DOHH2 (cell line): Measurements from ENCODE around the gene CYP2D6.
"Not testable (repeated sequence)": the region's sequence is repeated elsewhere in the genome, so short reads cannot be mapped to it uniquely, and the experiment has no call there.

ENCODE experiments used
- H3F3A ChIP-seq: fragments of 200-600 bp; sonication (generic), shearing (Covaris generic); 2 replicates; pipeline ENCODE4 v1.6.0; 2016; ENCODE audit warnings: antibody characterized with exemption, mild to moderate bottlenecking; ENCODE audit not compliant: control insufficient read depth, insufficient read depth
- H3K27ac ChIP-seq: fragments of 200-600 bp; sonication (generic); 2 replicates; pipeline ENCODE4 v1.5.1; 2014; ENCODE audit warnings: low read depth, mild to moderate bottlenecking, low read length, moderate library complexity
- H3K27me3 ChIP-seq: fragments of 200-600 bp; sonication (generic); 2 replicates; pipeline ENCODE4 v1.6.1; 2014; ENCODE audit warnings: mild to moderate bottlenecking, low read length, mixed read lengths; ENCODE audit not compliant: control insufficient read depth
- H3K36me3 ChIP-seq: fragments of 200-600 bp; sonication (generic); 2 replicates; pipeline ENCODE4 v1.6.1; 2014; ENCODE audit warnings: mild to moderate bottlenecking, low read length, moderate library complexity, mixed read lengths; ENCODE audit not compliant: control insufficient read depth
- H3K4me1 ChIP-seq: fragments of 200-600 bp; sonication (generic); 2 replicates; pipeline ENCODE4 v1.6.1; 2014; ENCODE audit warnings: mild to moderate bottlenecking, low read length, mixed read lengths; ENCODE audit not compliant: control insufficient read depth
- H3K4me2 ChIP-seq: fragments of 200-600 bp; sonication (generic); 2 replicates; pipeline ENCODE4 v1.6.0; 2014; ENCODE audit warnings: mild to moderate bottlenecking, low read length, moderate library complexity
- H3K4me3 ChIP-seq: fragments of 200-600 bp; sonication (generic); 2 replicates; pipeline ENCODE4 v1.5.1; 2014; ENCODE audit warnings: mild to moderate bottlenecking, low read length, mixed read lengths
- H3K79me2 ChIP-seq: fragments of 200-600 bp; sonication (generic); 2 replicates; pipeline ENCODE4 v1.6.1; 2014; ENCODE audit warnings: mild to moderate bottlenecking, low read length, mixed read lengths; ENCODE audit not compliant: control insufficient read depth
- H3K9me2 ChIP-seq: fragments of 200-600 bp; sonication (generic); replicated peaks from 2 replicates; pipeline ENCODE4 v1.6.1; 2014; ENCODE audit warnings: mild to moderate bottlenecking, low read length, mixed read lengths; ENCODE audit not compliant: control insufficient read depth
- H3K9me3 ChIP-seq: fragments of 200-600 bp; sonication (generic); 2 replicates; pipeline ENCODE4 v1.6.1; 2014; ENCODE audit warnings: antibody characterized with exemption, low read length, mixed read lengths; ENCODE audit not compliant: control insufficient read depth, insufficient read depth
- H4K20me1 ChIP-seq: fragments of 200-600 bp; sonication (generic); 2 replicates; pipeline ENCODE4 v1.6.0; 2014; ENCODE audit warnings: low read depth, mild to moderate bottlenecking, antibody characterized with exemption, low read length, moderate library complexity; ENCODE audit not compliant: control insufficient read depth, insufficient read depth
- CTCF ChIP-seq: fragments of 200-600 bp; sonication (generic); IDR thresholded peaks from one replicate; pipeline ENCODE4 v1.5.1; 2014; ENCODE audit warnings: antibody characterized with exemption, mild to moderate bottlenecking, low read depth, low read length; ENCODE audit not compliant: poor library complexity, severe bottlenecking
- EZH2phosphoT487 ChIP-seq: fragments of 200-600 bp; sonication (generic); IDR thresholded peaks from 2 replicates; pipeline ENCODE4 v1.6.1; 2017; ENCODE audit warnings: borderline replicate concordance, mild to moderate bottlenecking, antibody characterized with exemption, low read length, moderate library complexity, mixed read lengths

The CYP2D6 gene

GRCh38 chr22:42131562-42131961 lies 952 bp upstream of the CYP2D6 start:
- Histone ChIP-seq H3K36me3 (no peaks in the 10 kb centered on the region), H3K9me3 (no peaks in the 10 kb centered on the region), H3K79me2 (no peaks in the 10 kb centered on the region), H3K27ac (no peak overlapping the region), H3K4me3 (no peak overlapping the region), H3K27me3 (no peaks in the 10 kb centered on the region), H3K4me1 (no peaks in the 10 kb centered on the region), H3K9me2 (no peaks in the 10 kb centered on the region), H3F3A (no peaks in the 10 kb centered on the region), H4K20me1 (no peaks in the 10 kb centered on the region), H3K4me2 (no peak overlapping the region)
- TF ChIP-seq CTCF (no peak), EZH2phosphoT487 (no peak)

- not testable (repeated sequence) for H3K9me2 ChIP-seq, H3K9me3 ChIP-seq, H3K79me2 ChIP-seq, H3F3A ChIP-seq, H3K36me3 ChIP-seq, H3K4me3 ChIP-seq, H3K27ac ChIP-seq, H4K20me1 ChIP-seq, H3K27me3 ChIP-seq, H3K4me2 ChIP-seq, H3K4me1 ChIP-seq
Observed at GRCh38 chr22:42130182-42130581, 428 bp downstream of the CYP2D6 start.

GRCh38 chr22:42128776-42129694 lies 1.6 kb downstream of the CYP2D6 start:
- H3K27me3 ChIP-seq, H4K20me1 ChIP-seq, H3K4me3 ChIP-seq, H3K4me1 ChIP-seq, H3K27ac ChIP-seq, H3K4me2 ChIP-seq, H3F3A ChIP-seq, H3K36me3 ChIP-seq, H3K9me3 ChIP-seq, H3K9me2 ChIP-seq, H3K79me2 ChIP-seq: not testable (repeated sequence)

- not testable (repeated sequence) for H3K79me2 ChIP-seq, H3F3A ChIP-seq, H4K20me1 ChIP-seq, H3K27ac ChIP-seq, H3K27me3 ChIP-seq, H3K36me3 ChIP-seq, H3K4me3 ChIP-seq, H3K4me1 ChIP-seq, H3K9me3 ChIP-seq, H3K4me2 ChIP-seq, H3K9me2 ChIP-seq
Observed at GRCh38 chr22:42128007-42128406, 2.6 kb downstream of the CYP2D6 start.

- TF ChIP-seq EZH2phosphoT487 (no peak), CTCF (no peak)
- H3K4me1 ChIP-seq = no peaks in the 10 kb centered on the region
- no peaks in the 10 kb centered on the region for H3K36me3 ChIP-seq
- H3K4me3 ChIP-seq = no peak overlapping the region
- no peaks in the 10 kb centered on the region for H3F3A ChIP-seq
- H3K27ac ChIP-seq = no peak overlapping the region
- no peak overlapping the region for H3K4me2 ChIP-seq
- no peaks in the 10 kb centered on the region for H3K27me3 ChIP-seq
- no peaks in the 10 kb centered on the region for H3K9me2 ChIP-seq
- no peaks in the 10 kb centered on the region for H3K9me3 ChIP-seq
- H4K20me1 ChIP-seq = no peaks in the 10 kb centered on the region
- H3K79me2 ChIP-seq = no peaks in the 10 kb centered on the region
Observed at GRCh38 chr22:42127606-42128005, 3.0 kb downstream of the CYP2D6 start.

GRCh38 chr22:42123529-42123928 lies 7.1 kb downstream of the CYP2D6 start:
- H3K27me3 ChIP-seq, H4K20me1 ChIP-seq, H3K79me2 ChIP-seq, H3K9me3 ChIP-seq, H3F3A ChIP-seq, H3K9me2 ChIP-seq, H3K27ac ChIP-seq, H3K4me2 ChIP-seq, H3K4me3 ChIP-seq, H3K36me3 ChIP-seq: not testable (repeated sequence)
- peaks cover 14% of the 10 kb centered on the region for H3K4me1 ChIP-seq
